DOHH2 (cell line): ENCODE measurements around the gene FOXI1.
"Not testable (repeated sequence)": the region's sequence is repeated elsewhere in the genome, so short reads cannot be mapped to it uniquely, and the experiment has no call there.

ENCODE experiments used
- H3F3A ChIP-seq: fragments of 200-600 bp; sonication (generic), shearing (Covaris generic); 2 replicates; pipeline ENCODE4 v1.6.0; 2016; ENCODE audit warnings: antibody characterized with exemption, mild to moderate bottlenecking; ENCODE audit not compliant: control insufficient read depth, insufficient read depth
- H3K27ac ChIP-seq: fragments of 200-600 bp; sonication (generic); 2 replicates; pipeline ENCODE4 v1.5.1; 2014; ENCODE audit warnings: low read depth, mild to moderate bottlenecking, low read length, moderate library complexity
- H3K27me3 ChIP-seq: fragments of 200-600 bp; sonication (generic); 2 replicates; pipeline ENCODE4 v1.6.1; 2014; ENCODE audit warnings: mild to moderate bottlenecking, low read length, mixed read lengths; ENCODE audit not compliant: control insufficient read depth
- H3K36me3 ChIP-seq: fragments of 200-600 bp; sonication (generic); 2 replicates; pipeline ENCODE4 v1.6.1; 2014; ENCODE audit warnings: mild to moderate bottlenecking, low read length, moderate library complexity, mixed read lengths; ENCODE audit not compliant: control insufficient read depth
- H3K4me1 ChIP-seq: fragments of 200-600 bp; sonication (generic); 2 replicates; pipeline ENCODE4 v1.6.1; 2014; ENCODE audit warnings: mild to moderate bottlenecking, low read length, mixed read lengths; ENCODE audit not compliant: control insufficient read depth
- H3K4me2 ChIP-seq: fragments of 200-600 bp; sonication (generic); 2 replicates; pipeline ENCODE4 v1.6.0; 2014; ENCODE audit warnings: mild to moderate bottlenecking, low read length, moderate library complexity
- H3K4me3 ChIP-seq: fragments of 200-600 bp; sonication (generic); 2 replicates; pipeline ENCODE4 v1.5.1; 2014; ENCODE audit warnings: mild to moderate bottlenecking, low read length, mixed read lengths
- H3K79me2 ChIP-seq: fragments of 200-600 bp; sonication (generic); 2 replicates; pipeline ENCODE4 v1.6.1; 2014; ENCODE audit warnings: mild to moderate bottlenecking, low read length, mixed read lengths; ENCODE audit not compliant: control insufficient read depth
- H3K9me2 ChIP-seq: fragments of 200-600 bp; sonication (generic); replicated peaks from 2 replicates; pipeline ENCODE4 v1.6.1; 2014; ENCODE audit warnings: mild to moderate bottlenecking, low read length, mixed read lengths; ENCODE audit not compliant: control insufficient read depth
- H3K9me3 ChIP-seq: fragments of 200-600 bp; sonication (generic); 2 replicates; pipeline ENCODE4 v1.6.1; 2014; ENCODE audit warnings: antibody characterized with exemption, low read length, mixed read lengths; ENCODE audit not compliant: control insufficient read depth, insufficient read depth
- H4K20me1 ChIP-seq: fragments of 200-600 bp; sonication (generic); 2 replicates; pipeline ENCODE4 v1.6.0; 2014; ENCODE audit warnings: low read depth, mild to moderate bottlenecking, antibody characterized with exemption, low read length, moderate library complexity; ENCODE audit not compliant: control insufficient read depth, insufficient read depth
- EZH2phosphoT487 ChIP-seq: fragments of 200-600 bp; sonication (generic); IDR thresholded peaks from 2 replicates; pipeline ENCODE4 v1.6.1; 2017; ENCODE audit warnings: borderline replicate concordance, mild to moderate bottlenecking, antibody characterized with exemption, low read length, moderate library complexity, mixed read lengths
- TF ChIP-seq, protein P1 (sequence below): fragments of 200-600 bp; sonication (generic); IDR thresholded peaks from one replicate; pipeline ENCODE4 v1.5.1; 2014; ENCODE audit warnings: antibody characterized with exemption, mild to moderate bottlenecking, low read depth, low read length; ENCODE audit not compliant: poor library complexity, severe bottlenecking

Gene FOXI1

DNA sequence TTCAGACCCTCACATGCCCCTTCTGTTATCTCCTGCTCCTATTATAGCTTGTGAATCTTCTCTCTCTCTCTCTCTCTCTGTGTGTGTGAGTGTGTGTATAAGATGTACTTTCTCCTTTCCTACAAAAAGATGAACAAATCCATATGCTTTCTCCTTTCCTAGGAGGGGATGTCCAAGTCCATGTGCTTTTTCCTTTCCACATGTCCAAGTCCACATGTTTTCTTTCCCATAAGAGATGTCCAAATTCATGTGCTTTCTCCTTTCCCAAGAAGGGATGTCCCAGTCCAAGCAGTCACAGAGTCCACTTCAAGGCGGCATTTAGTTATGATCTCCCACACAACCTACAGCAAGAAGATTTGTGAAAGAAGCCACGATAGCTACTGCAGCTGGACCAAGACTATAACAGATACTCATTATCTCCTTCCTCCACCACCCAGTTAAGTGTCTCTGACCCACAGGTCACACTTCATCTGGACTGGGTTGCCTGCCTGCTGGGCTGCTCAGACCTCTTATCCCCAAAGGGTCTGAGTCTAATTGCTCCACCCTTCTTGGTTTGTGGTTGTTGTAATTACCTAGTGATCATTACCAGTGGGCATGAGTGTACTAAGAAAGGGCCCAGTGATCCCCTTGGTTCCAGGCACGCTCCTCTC lies 18.4 kb upstream of the FOXI1 start:
- H3K9me3 ChIP-seq = no peaks in the 10 kb centered on the region
- no peaks in the 10 kb centered on the region for H3K4me1 ChIP-seq
- H3K27ac ChIP-seq = no peak overlapping the region
- H3K36me3 ChIP-seq = peaks cover 30% of the 10 kb centered on the region
- H3F3A ChIP-seq = no peaks in the 10 kb centered on the region
- no peak overlapping the region for H3K4me2 ChIP-seq
- no peaks in the 10 kb centered on the region for H3K9me2 ChIP-seq
- no peaks in the 10 kb centered on the region for H3K79me2 ChIP-seq
- H3K27me3 ChIP-seq = no peaks in the 10 kb centered on the region
- no peak overlapping the region for H3K4me3 ChIP-seq
- H4K20me1 ChIP-seq = no peaks in the 10 kb centered on the region
- TF ChIP-seq, protein P1, sequence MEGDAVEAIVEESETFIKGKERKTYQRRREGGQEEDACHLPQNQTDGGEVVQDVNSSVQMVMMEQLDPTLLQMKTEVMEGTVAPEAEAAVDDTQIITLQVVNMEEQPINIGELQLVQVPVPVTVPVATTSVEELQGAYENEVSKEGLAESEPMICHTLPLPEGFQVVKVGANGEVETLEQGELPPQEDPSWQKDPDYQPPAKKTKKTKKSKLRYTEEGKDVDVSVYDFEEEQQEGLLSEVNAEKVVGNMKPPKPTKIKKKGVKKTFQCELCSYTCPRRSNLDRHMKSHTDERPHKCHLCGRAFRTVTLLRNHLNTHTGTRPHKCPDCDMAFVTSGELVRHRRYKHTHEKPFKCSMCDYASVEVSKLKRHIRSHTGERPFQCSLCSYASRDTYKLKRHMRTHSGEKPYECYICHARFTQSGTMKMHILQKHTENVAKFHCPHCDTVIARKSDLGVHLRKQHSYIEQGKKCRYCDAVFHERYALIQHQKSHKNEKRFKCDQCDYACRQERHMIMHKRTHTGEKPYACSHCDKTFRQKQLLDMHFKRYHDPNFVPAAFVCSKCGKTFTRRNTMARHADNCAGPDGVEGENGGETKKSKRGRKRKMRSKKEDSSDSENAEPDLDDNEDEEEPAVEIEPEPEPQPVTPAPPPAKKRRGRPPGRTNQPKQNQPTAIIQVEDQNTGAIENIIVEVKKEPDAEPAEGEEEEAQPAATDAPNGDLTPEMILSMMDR = no peak
- no peak for TF ChIP-seq EZH2phosphoT487

DNA sequence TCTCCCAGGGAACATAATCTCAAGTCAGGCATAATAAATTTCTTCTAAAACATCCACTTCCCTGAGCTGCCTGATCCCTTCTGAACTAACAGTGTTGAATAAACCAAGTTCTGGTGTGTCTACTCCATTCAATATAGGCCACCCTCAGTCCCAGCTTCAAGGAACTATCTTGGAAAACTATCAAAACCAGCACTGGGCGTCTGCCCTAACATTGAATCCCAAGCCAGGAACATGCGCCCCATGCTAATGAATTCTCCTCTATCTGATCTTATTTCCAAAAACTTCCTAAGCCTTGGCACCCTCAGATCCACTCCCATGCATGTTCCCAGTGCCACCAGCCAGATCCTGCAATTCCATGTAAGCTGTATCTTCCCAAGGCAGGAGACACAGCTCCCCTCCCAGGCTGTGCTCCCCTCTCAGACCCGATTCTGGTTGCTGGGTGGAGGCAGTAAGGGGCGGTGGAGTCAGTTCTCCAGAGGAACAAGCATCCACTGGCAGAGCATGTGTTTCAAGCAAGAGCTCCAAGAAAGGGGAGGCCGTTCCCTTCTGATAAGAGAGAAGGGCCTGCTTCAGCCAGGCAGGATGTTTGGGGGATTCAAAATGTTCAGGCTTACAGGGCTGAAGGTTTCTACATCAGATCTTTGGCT lies 13.1 kb upstream of the FOXI1 start:
- no peak for TF ChIP-seq EZH2phosphoT487
- TF ChIP-seq, protein P1 = no peak

DNA sequence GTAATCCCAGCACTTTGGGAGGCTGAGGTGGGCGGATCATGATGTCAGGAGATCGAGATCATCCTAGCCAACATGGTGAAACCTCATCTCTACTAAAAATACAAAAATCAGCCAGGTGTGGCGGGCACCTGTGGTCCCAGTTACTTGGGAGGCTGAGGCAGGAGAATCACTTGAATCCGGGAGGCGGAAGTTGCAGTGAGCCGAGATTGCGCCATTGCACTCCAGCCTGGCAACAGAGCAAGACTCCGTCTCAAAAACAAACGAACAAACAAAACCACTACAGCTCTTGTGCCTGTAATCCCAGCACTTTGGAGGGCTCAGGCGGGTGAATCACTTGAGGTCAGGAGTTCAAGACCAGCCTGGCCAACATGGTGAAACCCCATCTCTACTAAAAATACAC lies 11.4 kb upstream of the FOXI1 start:
- H3K27me3 ChIP-seq, H3K36me3 ChIP-seq, H3F3A ChIP-seq, H3K4me2 ChIP-seq, H3K27ac ChIP-seq, H3K9me2 ChIP-seq, H3K4me3 ChIP-seq, H3K79me2 ChIP-seq, H4K20me1 ChIP-seq, H3K4me1 ChIP-seq, H3K9me3 ChIP-seq: not testable (repeated sequence)

More for the DNA sequence above, 13.1 kb upstream of the FOXI1 start:
- no peaks in the 10 kb centered on the region for H3K9me3 ChIP-seq
- H3K27me3 ChIP-seq = no peaks in the 10 kb centered on the region; the same call in 1 of the 2 replicates
- no peaks in the 10 kb centered on the region for H3K4me1 ChIP-seq
- no peaks in the 10 kb centered on the region for H3K9me2 ChIP-seq
- no peak overlapping the region for H3K27ac ChIP-seq
- no peak overlapping the region for H3K4me2 ChIP-seq
- H3K79me2 ChIP-seq = no peaks in the 10 kb centered on the region
- H3K36me3 ChIP-seq = no peaks in the 10 kb centered on the region
- H3K4me3 ChIP-seq = no peak overlapping the region
- H4K20me1 ChIP-seq = no peaks in the 10 kb centered on the region
- no peaks in the 10 kb centered on the region for H3F3A ChIP-seq

DNA sequence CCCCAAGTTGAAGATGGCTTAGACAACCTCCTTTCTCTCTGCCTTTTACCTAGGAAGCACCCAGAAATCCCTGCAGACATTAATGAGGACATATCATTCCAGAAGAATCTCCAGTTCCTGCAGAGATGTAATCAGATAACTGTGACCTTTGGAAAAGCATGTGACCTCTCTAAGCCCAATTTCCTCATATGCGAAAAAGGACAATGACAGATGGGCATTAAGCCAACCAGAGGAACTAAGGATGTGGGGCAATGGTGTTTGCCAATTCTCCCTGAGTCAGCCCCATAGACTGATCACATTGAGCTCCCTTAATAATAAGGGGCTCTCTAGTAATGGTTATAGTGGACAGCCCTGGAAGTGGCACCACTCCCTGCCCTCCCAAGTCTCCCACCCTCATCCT lies 10.1 kb upstream of the FOXI1 start:
- Histone ChIP-seq H3K36me3 (no peaks in the 10 kb centered on the region), H3K27ac (no peak overlapping the region), H3F3A (no peaks in the 10 kb centered on the region), H3K4me3 (no peak overlapping the region), H3K9me3 (no peaks in the 10 kb centered on the region), H4K20me1 (no peaks in the 10 kb centered on the region), H3K79me2 (no peaks in the 10 kb centered on the region), H3K9me2 (no peaks in the 10 kb centered on the region), H3K4me1 (no peaks in the 10 kb centered on the region), H3K27me3 (peaks cover 6% of the 10 kb centered on the region; the same call in 1 of the 2 replicates), H3K4me2 (no peak overlapping the region)
- TF ChIP-seq EZH2phosphoT487 = no peak
- TF ChIP-seq, protein P1 = no peak
